GM21423 (cell line): ENCODE results near the gene IFI30.
A peak's percentile ranks its signal among the peaks of the same experiment; 100 is the strongest.
"Not testable (repeated sequence)": the region's sequence is repeated elsewhere in the genome, so short reads cannot be mapped to it uniquely, and the experiment has no call there.

Experiments
- ATAC-seq: cut with Tn5 transposase; IDR thresholded peaks from one replicate; pipeline ENCODE4 v1.9.1; 2021; ENCODE audit warnings: mild to moderate bottlenecking, moderate library complexity; ENCODE audit not compliant: unreplicated experiment

The IFI30 gene

GRCh38 chr19:18202397-18202777, 28.8 kb downstream of the IFI30 start:
- ATAC-seq, result no peak

- no peak for ATAC-seq
Measured at GRCh38 chr19:18202778-18203407, 29.3 kb downstream of the IFI30 start.

GRCh38 chr19:18203408-18203862, 29.8 kb downstream of the IFI30 start:
- no peak for ATAC-seq

GRCh38 chr19:18203863-18204393, 30.3 kb downstream of the IFI30 start, which contains the start of gene RAB3A:
TSS of gene RAB3A (minus strand) at chr19:18204042. CDS start at chr19:18202740, 1,302 bp downstream.
- ATAC-seq, result peak; percentile 86

GRCh38 chr19:18204394-18205199, 31.0 kb downstream of the IFI30 start:
- ATAC-seq, result peak; percentile 8

- no peak for ATAC-seq
Measured at GRCh38 chr19:18205200-18205892, 31.7 kb downstream of the IFI30 start.

- no peak for ATAC-seq
Measured at GRCh38 chr19:18206018-18206417, 32.4 kb downstream of the IFI30 start.

- ATAC-seq, result no peak
Measured at GRCh38 chr19:18208098-18208951, 34.7 kb downstream of the IFI30 start.

GRCh38 chr19:18209912-18210311, 36.3 kb downstream of the IFI30 start:
- ATAC-seq, result not testable (repeated sequence)

GRCh38 chr19:18211683-18212082, 38.1 kb downstream of the IFI30 start:
- ATAC-seq, result no peak

GRCh38 chr19:18214779-18215433, 41.3 kb downstream of the IFI30 start:
- no peak for ATAC-seq

- ATAC-seq, result no peak
Measured at GRCh38 chr19:18216789-18217188, 43.2 kb downstream of the IFI30 start.

GRCh38 chr19:18218159-18218558, 44.5 kb downstream of the IFI30 start:
- no peak for ATAC-seq

GRCh38 chr19:18218600-18218999, 45.0 kb downstream of the IFI30 start:
- ATAC-seq, result no peak

- no peak for ATAC-seq
Measured at GRCh38 chr19:18219911-18220631, 46.5 kb downstream of the IFI30 start.

- ATAC-seq, result no peak
Measured at GRCh38 chr19:18220632-18221275, 47.1 kb downstream of the IFI30 start.

- no peak for ATAC-seq
Measured at GRCh38 chr19:18221815-18222725, 48.5 kb downstream of the IFI30 start.
